H9 (cell line): ENCODE measurements around the gene DMD. TPM values are rescaled to one million over a fixed set of nuclear protein-coding genes. Genes with fewer than 3 reads are reported as not detected.

Experiments
- DNase-seq: peaks from one replicate; pipeline ENCODE4 v3.0.0-alpha.2; 2017
- H2AFZ ChIP-seq: one replicate; pipeline ENCODE4 v1.6.1; 2013; ENCODE audit warnings: mild to moderate bottlenecking, low read length, control low read depth, moderate library complexity
- H2AK5ac ChIP-seq: 2 replicates; pipeline ENCODE4 v1.6.1; 2013; ENCODE audit warnings: low read length, control low read depth, mixed read lengths; ENCODE audit not compliant: insufficient read length
- H2BK120ac ChIP-seq: one replicate; pipeline ENCODE4 v1.6.1; 2013; ENCODE audit warnings: low read depth, mild to moderate bottlenecking, low read length, control low read depth, inconsistent platforms; ENCODE audit not compliant: poor library complexity, severe bottlenecking
- H2BK12ac ChIP-seq: 2 replicates; pipeline ENCODE4 v1.6.1; 2013; ENCODE audit warnings: low read length, control low read depth, mixed read lengths, low read depth; ENCODE audit not compliant: insufficient read length
- H2BK15ac ChIP-seq: 2 replicates; pipeline ENCODE4 v1.6.1; 2013; ENCODE audit warnings: low read depth, low read length, control low read depth
- H2BK20ac ChIP-seq: one replicate; pipeline ENCODE4 v1.6.1; 2013; ENCODE audit warnings: low read depth, mild to moderate bottlenecking, low read length, control low read depth, inconsistent platforms; ENCODE audit not compliant: poor library complexity, severe bottlenecking
- H2BK5ac ChIP-seq: 2 replicates; pipeline ENCODE4 v1.6.1; 2013; ENCODE audit warnings: low read length, control low read depth, mixed read lengths; ENCODE audit not compliant: insufficient read length
- H3K14ac ChIP-seq: 2 replicates; pipeline ENCODE4 v1.6.1; 2013; ENCODE audit warnings: low read length, control low read depth; ENCODE audit not compliant: insufficient read depth
- H3K18ac ChIP-seq: 2 replicates; pipeline ENCODE4 v1.6.1; 2013; ENCODE audit warnings: low read depth, mild to moderate bottlenecking, mixed read lengths, low read length, control low read depth; ENCODE audit not compliant: insufficient read length
- H3K23ac ChIP-seq: 2 replicates; pipeline ENCODE4 v1.6.1; 2013; ENCODE audit warnings: low read length, control low read depth, mixed read lengths, low read depth; ENCODE audit not compliant: insufficient read length
- H3K23me2 ChIP-seq: 2 replicates; pipeline ENCODE4 v1.6.1; 2013; ENCODE audit warnings: low read depth, mild to moderate bottlenecking, mixed read lengths, low read length, control low read depth; ENCODE audit not compliant: insufficient read length, poor library complexity, severe bottlenecking
- H3K27ac ChIP-seq: 2 replicates; pipeline ENCODE4 v1.5.1; 2013; ENCODE audit warnings: low read length, control low read depth, mixed read lengths, low read depth; ENCODE audit not compliant: insufficient read length
- H3K27me3 ChIP-seq: 2 replicates; pipeline ENCODE4 v1.6.1; 2013; ENCODE audit warnings: low read length, control low read depth, inconsistent platforms; ENCODE audit not compliant: insufficient read depth
- H3K4ac ChIP-seq: 2 replicates; pipeline ENCODE4 v1.6.1; 2013; ENCODE audit warnings: low read depth, mild to moderate bottlenecking, control low read depth, inconsistent platforms, low read length, moderate library complexity
- H3K4me1 ChIP-seq: 2 replicates; pipeline ENCODE4 v1.6.1; 2013; ENCODE audit warnings: low read length, control low read depth, inconsistent platforms; ENCODE audit not compliant: insufficient read depth
- H3K4me2 ChIP-seq: 2 replicates; pipeline ENCODE4 v1.6.1; 2013; ENCODE audit warnings: low read length, control low read depth, mixed read lengths; ENCODE audit not compliant: insufficient read length, insufficient read depth
- H3K56ac ChIP-seq: 2 replicates; pipeline ENCODE4 v1.6.1; 2013; ENCODE audit warnings: low read depth, mild to moderate bottlenecking, mixed read lengths, low read length, control low read depth; ENCODE audit not compliant: insufficient read length
- H3K79me1 ChIP-seq: 2 replicates; pipeline ENCODE4 v1.6.1; 2013; ENCODE audit warnings: low read depth, mild to moderate bottlenecking, moderate library complexity, low read length, control low read depth, inconsistent platforms; ENCODE audit not compliant: insufficient read depth, poor library complexity, severe bottlenecking
- H3K79me2 ChIP-seq: 2 replicates; pipeline ENCODE4 v1.6.1; 2013; ENCODE audit warnings: low read length, control low read depth, inconsistent platforms; ENCODE audit not compliant: insufficient read depth
- H3K9ac ChIP-seq: 2 replicates; pipeline ENCODE4 v1.6.1; 2013; ENCODE audit warnings: low read length, control low read depth, mixed read lengths; ENCODE audit not compliant: insufficient read length; ENCODE audit errors: extremely low read depth
- H3K9me3 ChIP-seq: one replicate; pipeline ENCODE4 v1.6.1; 2013; ENCODE audit warnings: low read depth, low read length, inconsistent platforms; ENCODE audit not compliant: control insufficient read depth
- H3T11ph ChIP-seq: one replicate; pipeline ENCODE4 v1.6.1; 2013; ENCODE audit warnings: mild to moderate bottlenecking, low read length, control low read depth, inconsistent platforms
- H4K20me1 ChIP-seq: one replicate; pipeline ENCODE4 v1.6.1; 2013; ENCODE audit not compliant: control insufficient read depth, insufficient read length, insufficient read depth
- H4K5ac ChIP-seq: 2 replicates; pipeline ENCODE4 v1.6.1; 2013; ENCODE audit warnings: low read depth, mild to moderate bottlenecking, mixed read lengths, low read length, control low read depth; ENCODE audit not compliant: insufficient read length
- H4K8ac ChIP-seq: replicated peaks from 2 replicates; pipeline ENCODE4 v1.6.1; 2013; ENCODE audit warnings: low read length, control low read depth, mixed read lengths, low read depth; ENCODE audit not compliant: insufficient read length
- H4K91ac ChIP-seq: 2 replicates; pipeline ENCODE4 v1.6.1; 2013; ENCODE audit warnings: low read depth, mild to moderate bottlenecking, moderate library complexity, mixed read lengths, low read length, control low read depth; ENCODE audit not compliant: insufficient read length
- H3K27ac Mint-ChIP-seq, 3 experiments: 2 replicates in 2 of 3; 3 replicates in 1 of 3; pipeline ENCODE4 v1.8.0; 2020 to 2021; ENCODE audit warnings: mixed read lengths in 3 of 3, mild to moderate bottlenecking in 1 of 3, moderate library complexity in 1 of 3
- H3K27me3 Mint-ChIP-seq: 2 replicates; pipeline ENCODE4 v1.8.0; 2021; ENCODE audit warnings: low read depth, mild to moderate bottlenecking, moderate library complexity, mixed read lengths
- H3K36me3 Mint-ChIP-seq, 3 experiments: 2 replicates in 2 of 3; 3 replicates in 1 of 3; pipeline ENCODE4 v1.8.0; 2020 to 2021; ENCODE audit warnings: low read depth in 3 of 3, mixed read lengths in 3 of 3; ENCODE audit not compliant: insufficient read depth in 1 of 3
- H3K4me1 Mint-ChIP-seq, 2 experiments: 2 replicates each; pipeline ENCODE4 v1.8.0; 2020; ENCODE audit warnings: mixed read lengths in 2 of 2
- H3K4me3 Mint-ChIP-seq, 2 experiments: 2 replicates in 1 of 2; 3 replicates in 1 of 2; pipeline ENCODE4 v1.8.0; 2020 to 2021; ENCODE audit warnings: mild to moderate bottlenecking in 2 of 2, mixed read lengths in 2 of 2, moderate library complexity in 1 of 2
- H3K9me3 Mint-ChIP-seq, 2 experiments: 2 replicates in 1 of 2; 3 replicates in 1 of 2; pipeline ENCODE4 v1.8.0; 2020; ENCODE audit warnings: mild to moderate bottlenecking in 2 of 2, mixed read lengths in 2 of 2, moderate library complexity in 1 of 2
- CTCF ChIP-seq: fragments of 200-600 bp; sonication (generic); conservative IDR thresholded peaks from 3 replicates; pipeline ENCODE4 v1.8.0; 2021; ENCODE audit warnings: antibody characterized with exemption, mild to moderate bottlenecking
- WGBS: extraction: QIAGEN DNeasy Blood & Tissue Kit; methylation state at CpG from one replicate; pipeline ENCODE4 v1.1.7; 2013; ENCODE audit warnings: missing lambda C conversion rate, low lambda C conversion rate, mixed read lengths; ENCODE audit not compliant: insufficient read length; ENCODE audit errors: extremely low coverage; 5-methylcytosine and 5-hydroxymethylcytosine counted together
- total RNA-seq: library from RNA; stranded (reverse); gene quantifications from 2 replicates; pipeline ENCODE4 v1.2.1, GENCODE V29; 2021

The DMD gene
- total RNA-seq, 1 experiment from 2014 or later = 3.8 TPM

- Mint-ChIP-seq H3K27me3 (peaks cover 20% of the 10 kb centered on the region), H3K36me3 (no peaks in the 10 kb centered on the region), H3K27ac (no peak overlapping the region), H3K4me1 (peaks cover 0 to 4% of the 10 kb centered on the region in 2 experiments; a peak in 2 of 4 replicates), H3K9me3 (peaks cover 6 to 9% of the 10 kb centered on the region in 2 experiments; a peak in 2 of 5 replicates), H3K4me3 (no peak overlapping the region)
- no peak overlapping the region for H2BK5ac ChIP-seq
- H3K9me3 ChIP-seq = no peaks in the 10 kb centered on the region
- H3K4me2 ChIP-seq = no peak overlapping the region
- no peak overlapping the region for H3K14ac ChIP-seq
- H3K23me2 ChIP-seq = no peaks in the 10 kb centered on the region
- H4K8ac ChIP-seq = no peak overlapping the region
- H2BK12ac ChIP-seq = no peak overlapping the region
- H3K27ac ChIP-seq = no peak overlapping the region
- TF ChIP-seq CTCF = no peak
- no peak overlapping the region for H2AK5ac ChIP-seq
- H4K91ac ChIP-seq = no peak overlapping the region
- no peak overlapping the region for H2BK15ac ChIP-seq
- H3K79me2 ChIP-seq = no peaks in the 10 kb centered on the region
- H2BK20ac ChIP-seq = no peak overlapping the region
- no peak overlapping the region for H2AFZ ChIP-seq
- no peaks in the 10 kb centered on the region for H3K4me1 ChIP-seq
- no peak for DNase-seq
- no peak overlapping the region for H3K9ac ChIP-seq
- WGBS = no CpG with 5 or more reads among the region's 1 CpG
- no peak overlapping the region for H3K4ac ChIP-seq
- H4K20me1 ChIP-seq = no peaks in the 10 kb centered on the region
- H3K23ac ChIP-seq = no peak overlapping the region
- H3K27me3 ChIP-seq = no peaks in the 10 kb centered on the region
- no peak overlapping the region for H3K56ac ChIP-seq
- no peak overlapping the region for H2BK120ac ChIP-seq
- H4K5ac ChIP-seq = no peak overlapping the region
- H3K79me1 ChIP-seq = no peaks in the 10 kb centered on the region
- no peak overlapping the region for H3K18ac ChIP-seq
- H3T11ph ChIP-seq = no peak overlapping the region
Measured at GRCh38 chrX:33195698-33196097, 15.7 kb downstream of the DMD start.
